GM12872 (cell line): ENCODE results near the gene ATAD1.

Source experiments
- CTCF ChIP-seq: IDR thresholded peaks from 3 replicates; pipeline ENCODE4 v1.5.1; 2011; ENCODE audit warnings: low read depth, mild to moderate bottlenecking, low read length, moderate library complexity; ENCODE audit not compliant: insufficient read depth

ATAD1 gene

GRCh38 chr10:87799860-87800259 is 18.2 kb downstream of the ATAD1 start:
- no peak for TF ChIP-seq CTCF

- 0 out of 3 replicates have a peak, but pooled peaks have one; percentile 10 for TF ChIP-seq CTCF
Observed at GRCh38 chr10:87798082-87798481, 19.9 kb downstream of the ATAD1 start.

GRCh38 chr10:87794285-87794684 is 23.7 kb downstream of the ATAD1 start:
- TF ChIP-seq CTCF: no peak

- TF ChIP-seq CTCF: no peak
Observed at GRCh38 chr10:87790185-87790584, 27.8 kb downstream of the ATAD1 start.

- no peak for TF ChIP-seq CTCF
Observed at GRCh38 chr10:87786421-87786820, 31.6 kb downstream of the ATAD1 start.

- TF ChIP-seq CTCF: no peak
Observed at GRCh38 chr10:87782721-87783120, 35.3 kb downstream of the ATAD1 start.

- TF ChIP-seq CTCF: no peak
Observed at GRCh38 chr10:87781545-87781944, 36.5 kb downstream of the ATAD1 start.

- TF ChIP-seq CTCF: no peak
Observed at GRCh38 chr10:87776328-87776727, 41.7 kb downstream of the ATAD1 start.
